Motor neuron (in vitro differentiated cells): Measurements from ENCODE around the gene FARS2. TPM values are rescaled to one million over a fixed set of nuclear protein-coding genes. Genes with fewer than 3 reads are reported as not detected.
A peak's percentile ranks its signal among the peaks of the same experiment; 100 is the strongest.

Experiments used
- ATAC-seq, 8 experiments: fragments of 200-7000 bp; cut with Tn5 transposase; replicated peaks in 6 of 8; 2 replicates each; pipeline ENCODE4 v1.8.0; 2021; ENCODE audit warnings: mild to moderate bottlenecking in 8 of 8, moderate library complexity in 8 of 8
- H3K27ac ChIP-seq, 2 donors: fragments of 250-450 bp; sonication (Bioruptor Pico); 2 replicates each; pipeline ENCODE4 v1.9.0; 2021; ENCODE audit warnings: antibody characterized with exemption in 2 of 2, mild to moderate bottlenecking in 2 of 2, moderate library complexity in 1 of 2
- H3K4me1 ChIP-seq, 2 donors: fragments of 250-450 bp; sonication (Bioruptor Pico); replicated peaks in 1 of 2; 2 replicates each; pipeline ENCODE4 v1.6.1; 2021; ENCODE audit warnings: antibody characterized with exemption in 2 of 2, mild to moderate bottlenecking in 2 of 2, moderate library complexity in 1 of 2
- H3K4me3 ChIP-seq, 5 donors: fragments of 250-450 bp; sonication (Bioruptor Pico); 2 replicates each; pipeline ENCODE4 v1.9.0; 2021; ENCODE audit warnings: antibody characterized with exemption in 5 of 5, mild to moderate bottlenecking in 5 of 5, moderate library complexity in 4 of 5
- WGBS, 10 experiments: fragments of 450-650 bp; shearing (Covaris generic); methylation state at CpG; one replicate each; pipeline ENCODE4 v1.0.0; 2022; 5-methylcytosine and 5-hydroxymethylcytosine counted together
- in situ Hi-C, 9 experiments: fragments of 400-800 bp; cut with MboI; loops; one replicate each; pipeline ENCODE4 v1.15.0; 2021; ENCODE audit warnings: low sequenced_read_pairs in 9 of 9, low pct_unique_long_range_greater_than_20kb in 2 of 9; ENCODE audit not compliant: unreplicated experiment in 9 of 9
- total RNA-seq, 8 experiments: library from RNA; unstranded; fragments of 300-600 nt; gene quantifications; 2 replicates each; pipeline versions ENCODE4 v1.2.3 to v1.2.4, GENCODE V29; 2022

The FARS2 gene
- total RNA-seq, 8 experiments from 2014 or later: 10.9 to 24.1 (median 15.6) TPM

- Histone ChIP-seq H3K4me3 (no peak overlapping the region), H3K27ac (no peak overlapping the region), H3K4me1 (no peaks in the 10 kb centered on the region)
- WGBS, 10 experiments: 7 to 90% (median 40%) methylated on average over 1 to 2 of the region's 4 CpGs; no CpG with 5 or more reads in 5 of the 10 experiments
- peak in 2 of 8 experiments; percentile 40 to 77 for ATAC-seq
- in situ Hi-C loops: no loop called here
Observed at GRCh38 chr6:5809450-5809849, 548.1 kb downstream of the FARS2 start.

GRCh38 chr6:5811997-5812396, 550.7 kb downstream of the FARS2 start:
- Histone ChIP-seq H3K4me1 (no peaks in the 10 kb centered on the region), H3K27ac (no peak overlapping the region), H3K4me3 (no peak overlapping the region)
- in situ Hi-C loops: no loop called here
- 67 to 100% (median 90%) methylated on average over 1 to 3 of the region's 4 CpGs; no CpG with 5 or more reads in 5 of the 10 experiments for WGBS, 10 experiments
- ATAC-seq: no peak

- in situ Hi-C loops: no loop called here
- WGBS, 10 experiments: 56 to 100% (median 69%) methylated on average over 1 to 3 of the region's 3 CpGs
- no peak overlapping the region for H3K4me3 ChIP-seq
- H3K27ac ChIP-seq: no peak overlapping the region
- H3K4me1 ChIP-seq: no peaks in the 10 kb centered on the region
- no peak for ATAC-seq
Observed at GRCh38 chr6:5813625-5814027, 552.3 kb downstream of the FARS2 start.

GRCh38 chr6:5814116-5814515, 552.8 kb downstream of the FARS2 start:
- H3K27ac ChIP-seq: no peak overlapping the region
- no peak overlapping the region for H3K4me3 ChIP-seq
- 76 to 93% (median 86%) methylated on average over 1 to 5 of the region's 5 CpGs; no CpG with 5 or more reads in 2 of the 10 experiments for whole genome bisulfite sequencing, 10 experiments
- in situ Hi-C loops: no loop called here
- no peak for ATAC-seq
- no peaks in the 10 kb centered on the region for H3K4me1 ChIP-seq

- H3K4me3 ChIP-seq: no peak overlapping the region
- in situ Hi-C loops: no loop called here
- H3K27ac ChIP-seq: no peak overlapping the region
- no peak for ATAC-seq
- 20 to 100% (median 79%) methylated on average over 1 to 6 of the region's 9 CpGs; no CpG with 5 or more reads in 1 of the 10 experiments for WGBS, 10 experiments
- no peaks in the 10 kb centered on the region for H3K4me1 ChIP-seq
Observed at GRCh38 chr6:5814901-5815300, 553.6 kb downstream of the FARS2 start.

GRCh38 chr6:5817869-5818268, 556.6 kb downstream of the FARS2 start:
- 0 to 100% (median 49%) methylated on average over 1 to 2 of the region's 3 CpGs; no CpG with 5 or more reads in 4 of the 10 experiments for WGBS, 10 experiments
- Histone ChIP-seq H3K27ac (no peak overlapping the region), H3K4me3 (no peak overlapping the region), H3K4me1 (no peaks in the 10 kb centered on the region)
- in situ Hi-C loops: no loop called here
- ATAC-seq: no peak

- H3K4me3 ChIP-seq: no peak overlapping the region
- WGBS, 10 experiments: 31 to 100% (median 77%) methylated on average over 1 to 6 of the region's 6 CpGs; no CpG with 5 or more reads in 1 of the 10 experiments
- no peak for ATAC-seq
- no peaks in the 10 kb centered on the region for H3K4me1 ChIP-seq
- H3K27ac ChIP-seq: no peak overlapping the region
- in situ Hi-C loops: no loop called here
Observed at GRCh38 chr6:5818959-5819358, 557.6 kb downstream of the FARS2 start.

Other genes starting within 250 kb of the FARS2 start
- gene PPP1R3G, start 176.2 kb upstream of the FARS2 start, total RNA-seq: 1 to 10 TPM in 4 of 8 experiments, under 1 TPM in 4; 0.17 to 4.5 (median 0.99) TPM
- 10 to 100 TPM; 25.8 to 38.4 (median 32.7) TPM for gene LYRM4, start 563 bp upstream of the FARS2 start, total RNA-seq